Caco-2 (cell line): ENCODE results near the gene CNTNAP5. TPM values are rescaled to one million over a fixed set of nuclear protein-coding genes. Genes with fewer than 3 reads are reported as not detected.

Source experiments
- BruUV-seq: library from RNA; stranded (reverse); fragments of 400-500 nt; replicated peaks from 2 replicates; lab custom pipeline; 2021; lab: Mats Ljungman, UMichigan
- CTCF ChIA-PET: fragments of 300-600 bp; sonication (Branson Sonifier 250); formaldehyde crosslinking; loops from one replicate; lab custom pipeline; 2022; ENCODE audit warnings: antibody characterized with exemption; lab: Charles Lee
- POLR2A ChIA-PET: fragments of 300-600 bp; sonication (Branson Sonifier 250); formaldehyde crosslinking; loops from one replicate; lab custom pipeline; 2022; ENCODE audit warnings: antibody characterized with exemption; lab: Charles Lee
- DNase-seq, 2 experiments: peaks; one replicate each; pipeline versions ENCODE4 v3.0.0 to v3.0.0-alpha.2; 2020 to 2022
- H3K27me3 ChIP-seq: replicated peaks from 2 replicates; pipeline ENCODE4 v1.6.0; 2011; ENCODE audit warnings: low read length; ENCODE audit not compliant: control insufficient read depth, insufficient read depth
- H3K36me3 ChIP-seq: 2 replicates; pipeline ENCODE4 v1.5.1; 2011; ENCODE audit warnings: low read length; ENCODE audit not compliant: control insufficient read depth, insufficient read depth
- H3K4me1 ChIP-seq: fragments of 250-450 bp; sonication (Bioruptor Pico); 2 replicates; pipeline ENCODE4 v1.5.1; 2020; ENCODE audit warnings: mild to moderate bottlenecking
- H3K4me3 ChIP-seq: 2 replicates; pipeline ENCODE4 v1.5.1; 2011; ENCODE audit warnings: low read depth, mild to moderate bottlenecking, control low read depth, low read length
- H3K9me3 ChIP-seq: fragments of 250-450 bp; sonication (Bioruptor Pico); 2 replicates; pipeline ENCODE4 v1.5.1; 2020; ENCODE audit warnings: mild to moderate bottlenecking, moderate library complexity
- H3K27ac Mint-ChIP-seq: one replicate; pipeline ENCODE4 v1.8.0; 2022; ENCODE audit warnings: mixed read lengths; ENCODE audit not compliant: unreplicated experiment
- H3K27me3 Mint-ChIP-seq: one replicate; pipeline ENCODE4 v1.8.0; 2022; ENCODE audit warnings: mixed read lengths; ENCODE audit not compliant: insufficient read depth, unreplicated experiment
- H3K36me3 Mint-ChIP-seq: one replicate; pipeline ENCODE4 v1.8.0; 2022; ENCODE audit warnings: mild to moderate bottlenecking, mixed read lengths; ENCODE audit not compliant: insufficient read depth, unreplicated experiment
- H3K4me1 Mint-ChIP-seq: one replicate; pipeline ENCODE4 v1.8.0; 2022; ENCODE audit warnings: low read depth, mixed read lengths; ENCODE audit not compliant: unreplicated experiment
- H3K4me3 Mint-ChIP-seq: one replicate; pipeline ENCODE4 v1.8.0; 2022; ENCODE audit warnings: mild to moderate bottlenecking, moderate library complexity, mixed read lengths; ENCODE audit not compliant: unreplicated experiment
- H3K9me3 Mint-ChIP-seq: one replicate; pipeline ENCODE4 v1.8.0; 2022; ENCODE audit warnings: mixed read lengths; ENCODE audit not compliant: unreplicated experiment
- CTCF ChIP-seq, 2 experiments: fragments of 200-600 bp in 1 of 2; IDR thresholded peaks; 1 replicate in 1 of 2; 2 replicates in 1 of 2; pipeline versions ENCODE4 v1.5.1 to v1.8.0; 2011 to 2022; ENCODE audit warnings: antibody characterized with exemption in 1 of 2, control low read depth in 1 of 2, inconsistent platforms in 1 of 2, low read depth in 1 of 2, low read length in 1 of 2, mild to moderate bottlenecking in 1 of 2, moderate library complexity in 1 of 2; ENCODE audit not compliant: insufficient read depth in 1 of 2, severe bottlenecking in 1 of 2, unreplicated experiment in 1 of 2
- intact Hi-C: fragments of 100-400 bp; cut with micrococcal nuclease; formaldehyde crosslinking; loops from one replicate; pipeline ENCODE4 v1.10.0; 2022; ENCODE audit not compliant: unreplicated experiment
- total RNA-seq: library from RNA; stranded (reverse); gene quantifications from 2 replicates; pipeline ENCODE4 v1.2.3, GENCODE V29; 2022

CNTNAP5 gene
- total RNA-seq, 1 experiment from 2014 or later: 0.14 TPM

GRCh38 chr2:124713969-124714368 is 688.9 kb downstream of the CNTNAP5 start:
- no TSS peak for BruUV-seq
- CTCF ChIA-PET: no interaction called here

DNA sequence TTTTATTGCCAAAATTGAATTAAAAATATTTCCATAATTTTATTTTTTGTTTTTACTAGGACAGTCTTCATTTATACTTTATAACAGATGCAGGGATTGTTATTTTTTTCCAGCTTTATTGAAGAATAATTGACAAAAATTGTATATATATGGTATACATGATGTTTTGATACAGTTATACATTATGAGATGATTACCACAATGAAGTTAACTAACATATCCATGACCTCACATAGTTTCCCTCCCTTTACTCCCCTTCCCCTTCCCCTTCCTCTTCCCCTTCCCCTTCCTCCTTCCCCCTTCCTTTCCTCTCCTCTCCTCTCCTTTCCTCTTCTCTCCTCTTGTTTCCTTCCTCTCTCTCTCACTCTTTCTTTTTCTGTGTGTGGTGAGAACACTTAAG is 700.1 kb downstream of the CNTNAP5 start:
- Mint-ChIP-seq H3K27me3 (peaks cover 6% of the 10 kb centered on the region), H3K4me3 (no peak overlapping the region), H3K27ac (no peak overlapping the region), H3K36me3 (no peaks in the 10 kb centered on the region), H3K4me1 (no peaks in the 10 kb centered on the region), H3K9me3 (no peaks in the 10 kb centered on the region)
- H3K9me3 ChIP-seq: no peaks in the 10 kb centered on the region
- intact Hi-C loops: no loop called here
- H3K4me3 ChIP-seq: no peak overlapping the region
- POLR2A ChIA-PET: no interaction called here
- no peak for TF ChIP-seq CTCF (IDR thresholded peaks at IDR 0.05; ENCODE audit: insufficient read depth in 1 of 2, low read depth in 1 of 2, low read length in 1 of 2, severe bottlenecking in 1 of 2, unreplicated experiment in 1 of 2)
- DNase-seq: no peak
- no peaks in the 10 kb centered on the region for H3K36me3 ChIP-seq
- no TSS peak for BruUV-seq
- H3K27me3 ChIP-seq: no peaks in the 10 kb centered on the region
- H3K4me1 ChIP-seq: no peaks in the 10 kb centered on the region
- CTCF ChIA-PET: no interaction called here

More at GRCh38 chr2:124713969-124714368, 688.9 kb downstream of the CNTNAP5 start:
- H3K4me3 ChIP-seq: no peak overlapping the region
- DNase-seq: no peak
- Mint-ChIP-seq H3K27me3 (peaks cover 5% of the 10 kb centered on the region), H3K27ac (no peak overlapping the region), H3K4me1 (no peaks in the 10 kb centered on the region), H3K9me3 (no peaks in the 10 kb centered on the region), H3K36me3 (no peaks in the 10 kb centered on the region), H3K4me3 (no peak overlapping the region)
- TF ChIP-seq CTCF (IDR thresholded peaks at IDR 0.05; ENCODE audit: insufficient read depth in 1 of 2, low read depth in 1 of 2, low read length in 1 of 2, severe bottlenecking in 1 of 2, unreplicated experiment in 1 of 2): no peak
- H3K9me3 ChIP-seq: no peaks in the 10 kb centered on the region
- H3K4me1 ChIP-seq: no peaks in the 10 kb centered on the region
- intact Hi-C loops: no loop called here
- H3K36me3 ChIP-seq: no peaks in the 10 kb centered on the region
- POLR2A ChIA-PET: no interaction called here
- H3K27me3 ChIP-seq: no peaks in the 10 kb centered on the region

DNA sequence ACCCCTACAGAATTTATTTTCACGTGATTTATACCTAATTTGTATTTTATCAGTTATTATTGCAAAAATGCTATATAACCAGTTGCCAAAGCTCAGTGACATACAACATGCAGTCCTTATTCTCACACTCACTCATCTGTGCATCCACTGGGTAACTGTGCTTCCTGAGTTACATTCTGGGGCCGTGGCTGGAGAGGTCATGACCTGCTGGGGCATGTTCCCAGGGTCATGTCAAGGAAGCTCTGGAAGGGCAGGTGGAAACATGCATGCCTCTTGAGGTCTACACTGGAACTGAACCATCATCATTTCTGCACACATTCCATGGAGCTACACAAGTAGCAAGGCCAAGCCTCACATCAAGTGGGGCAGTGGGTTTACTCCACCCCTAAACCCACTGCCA is 715.5 kb downstream of the CNTNAP5 start:
- H3K36me3 ChIP-seq: no peaks in the 10 kb centered on the region
- H3K9me3 ChIP-seq: no peaks in the 10 kb centered on the region
- Mint-ChIP-seq H3K4me1 (no peaks in the 10 kb centered on the region), H3K36me3 (no peaks in the 10 kb centered on the region), H3K27me3 (peaks cover 7% of the 10 kb centered on the region), H3K4me3 (no peak overlapping the region), H3K9me3 (no peaks in the 10 kb centered on the region), H3K27ac (no peak overlapping the region)
- ChIA-PET POLR2A (no interaction called here), CTCF (no interaction called here)
- H3K4me3 ChIP-seq: no peak overlapping the region
- no peaks in the 10 kb centered on the region for H3K27me3 ChIP-seq
- DNase-seq: no peak
- intact Hi-C loops: no loop called here
- no peaks in the 10 kb centered on the region for H3K4me1 ChIP-seq
- TF ChIP-seq CTCF (IDR thresholded peaks at IDR 0.05; ENCODE audit: insufficient read depth in 1 of 2, low read depth in 1 of 2, low read length in 1 of 2, severe bottlenecking in 1 of 2, unreplicated experiment in 1 of 2): no peak
- no TSS peak for BruUV-seq
